ENCODE results near the gene ATP1A4.
A peak's percentile ranks its signal among the peaks of the same experiment; 100 is the strongest.

ATP1A4 gene

GRCh38 chr1:160178731-160179130, 27.3 kb downstream of the ATP1A4 start:
- no peak for DNase-seq

GRCh38 chr1:160179336-160179735, 27.9 kb downstream of the ATP1A4 start:
- no peak for DNase-seq

GRCh38 chr1:160186246-160186645, 34.8 kb downstream of the ATP1A4 start:
- no peak for DNase-seq

- DNase-seq, result no peak
These were observed 35.3 kb downstream of the ATP1A4 start for GRCh38 chr1:160186729-160187128.

GRCh38 chr1:160187407-160187806, 36.0 kb downstream of the ATP1A4 start:
- DNase-seq, result no peak

- DNase-seq, result no peak
These were observed 36.9 kb downstream of the ATP1A4 start for GRCh38 chr1:160188341-160188740.

- DNase-seq, result no peak
These were observed 38.5 kb downstream of the ATP1A4 start, which contains the start of gene CASQ1 for GRCh38 chr1:160189649-160190625. Gene CASQ1, plus strand, starts transcription at chr1:160190575. Its CDS starts 177 bp downstream, at chr1:160190752.

GRCh38 chr1:160191756-160192155, 40.4 kb downstream of the ATP1A4 start:
- no peak for DNase-seq

- no peak for DNase-seq
These were observed 40.8 kb downstream of the ATP1A4 start for GRCh38 chr1:160192234-160192633.

GRCh38 chr1:160193091-160193819, 41.9 kb downstream of the ATP1A4 start:
- peak; percentile 61 for DNase-seq

- DNase-seq, result no peak
These were observed 42.7 kb downstream of the ATP1A4 start for GRCh38 chr1:160193832-160194736.

- no peak for DNase-seq
These were observed 43.3 kb downstream of the ATP1A4 start for GRCh38 chr1:160194737-160195059.

GRCh38 chr1:160196143-160196542, 44.7 kb downstream of the ATP1A4 start:
- DNase-seq, result no peak

GRCh38 chr1:160197231-160197630, 45.8 kb downstream of the ATP1A4 start:
- DNase-seq, result no peak

- no peak for DNase-seq
These were observed 49.4 kb downstream of the ATP1A4 start for GRCh38 chr1:160200786-160201185.

GRCh38 chr1:160204526-160205241, 53.3 kb downstream of the ATP1A4 start:
- DNase-seq, result no peak

- peak; percentile 66 for DNase-seq
These were observed 54.0 kb downstream of the ATP1A4 start, which contains the start of gene PEA15 for GRCh38 chr1:160205242-160206035. Gene PEA15, plus strand, starts transcription at chr1:160205384. Its CDS starts 6,161 bp downstream, at chr1:160211545.

GRCh38 chr1:160206036-160206389, 54.6 kb downstream of the ATP1A4 start:
- no peak for DNase-seq

GRCh38 chr1:160206421-160207117, 55.2 kb downstream of the ATP1A4 start:
- DNase-seq, result no peak

GRCh38 chr1:160207118-160207650, 55.8 kb downstream of the ATP1A4 start:
- no peak for DNase-seq
